Uterus (tissue), 4 donors: ENCODE measurements around the gene GPRIN3. TPM values are rescaled to one million over a fixed set of nuclear protein-coding genes. Genes with fewer than 3 reads are reported as not detected.

Experiments
- DNase-seq, 2 donors: peaks; one replicate each; pipeline ENCODE4 v3.0.0-alpha.2; 2019 to 2020
- H3K27ac ChIP-seq, 2 donors: fragments of 200-600 bp; sonication (generic); 1 replicate in 1 of 2; 2 replicates in 1 of 2; pipeline ENCODE4 v1.5.1; 2016 to 2018
- H3K27me3 ChIP-seq, 2 donors: fragments of 200-600 bp; sonication (generic); one replicate each; pipeline ENCODE4 v1.5.1; 2018 to 2019; ENCODE audit warnings: control low read depth in 1 of 2
- H3K36me3 ChIP-seq, 2 donors: fragments of 200-600 bp; sonication (generic); one replicate each; pipeline ENCODE4 v1.5.1; 2019; ENCODE audit warnings: control low read depth in 1 of 2
- H3K4me1 ChIP-seq, 2 donors: fragments of 200-600 bp; sonication (generic); one replicate each; pipeline ENCODE4 v1.5.1; 2018 to 2019; ENCODE audit warnings: control low read depth in 1 of 2
- H3K4me3 ChIP-seq, 2 donors: fragments of 200-600 bp; sonication (generic); 1 replicate in 1 of 2; 2 replicates in 1 of 2; pipeline ENCODE4 v1.5.1; 2018 to 2019; ENCODE audit warnings: mild to moderate bottlenecking in 1 of 2
- H3K9me3 ChIP-seq, 2 donors: fragments of 200-600 bp; sonication (generic); one replicate each; pipeline ENCODE4 v1.5.1; 2019; ENCODE audit warnings: control low read depth in 1 of 2
- POLR2A ChIP-seq, 2 donors: fragments of 450-650 bp; IDR thresholded peaks; one replicate each; pipeline ENCODE4 v1.6.1; 2016; ENCODE audit warnings: antibody characterized with exemption in 2 of 2, mild to moderate bottlenecking in 1 of 2, moderate library complexity in 1 of 2
- intact Hi-C: fragments of 100-400 bp; cut with DNase I; formaldehyde crosslinking; loops from one replicate; pipeline ENCODE4 v1.15.1; 2023; ENCODE audit warnings: low total_unique reads
- total RNA-seq, 4 donors: library from RNA; depleted of rRNA in 3 of 4; stranded (reverse); fragments of >200 nt in 3 of 4; gene quantifications; one replicate each; pipeline versions ENCODE4 v1.1.0 to v1.2.4, GENCODE V29; 2014 to 2023
- TF ChIP-seq, protein P1 (sequence below), 4 experiments: fragments of 200-600 bp in 2 of 4; fragments of 450-650 bp in 2 of 4; sonication (generic) in 2 of 4; IDR thresholded peaks; one replicate each; pipeline ENCODE4 v1.5.1; 2016 to 2019; ENCODE audit warnings: antibody characterized with exemption in 4 of 4, mild to moderate bottlenecking in 2 of 4, moderate library complexity in 1 of 4
- donor health status: DM: yes; HTN: yes; CAD: no.

Gene GPRIN3
- total RNA-seq, 4 donors from 2014 or later = 1.2 to 9.7 (median 3.2) TPM

DNA sequence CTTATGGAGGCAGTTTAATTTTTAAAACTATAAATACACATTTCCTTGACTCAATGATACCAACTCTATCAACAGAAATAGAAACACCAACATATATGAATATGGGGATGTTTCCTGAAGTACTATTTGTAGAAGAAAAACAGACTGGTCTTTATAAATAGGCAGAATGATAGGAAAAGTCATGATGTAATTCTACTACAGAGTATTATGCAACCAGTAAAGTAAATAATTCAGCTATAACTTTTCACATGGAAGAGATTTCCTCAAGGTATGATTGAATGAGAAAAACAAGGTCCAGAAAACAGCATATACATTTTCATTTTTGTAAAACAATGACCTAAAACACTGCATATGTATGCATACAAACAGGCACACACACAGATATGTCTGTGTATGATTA, 56.2 kb downstream of the GPRIN3 start:
- intact Hi-C loops = no loop called here

DNA sequence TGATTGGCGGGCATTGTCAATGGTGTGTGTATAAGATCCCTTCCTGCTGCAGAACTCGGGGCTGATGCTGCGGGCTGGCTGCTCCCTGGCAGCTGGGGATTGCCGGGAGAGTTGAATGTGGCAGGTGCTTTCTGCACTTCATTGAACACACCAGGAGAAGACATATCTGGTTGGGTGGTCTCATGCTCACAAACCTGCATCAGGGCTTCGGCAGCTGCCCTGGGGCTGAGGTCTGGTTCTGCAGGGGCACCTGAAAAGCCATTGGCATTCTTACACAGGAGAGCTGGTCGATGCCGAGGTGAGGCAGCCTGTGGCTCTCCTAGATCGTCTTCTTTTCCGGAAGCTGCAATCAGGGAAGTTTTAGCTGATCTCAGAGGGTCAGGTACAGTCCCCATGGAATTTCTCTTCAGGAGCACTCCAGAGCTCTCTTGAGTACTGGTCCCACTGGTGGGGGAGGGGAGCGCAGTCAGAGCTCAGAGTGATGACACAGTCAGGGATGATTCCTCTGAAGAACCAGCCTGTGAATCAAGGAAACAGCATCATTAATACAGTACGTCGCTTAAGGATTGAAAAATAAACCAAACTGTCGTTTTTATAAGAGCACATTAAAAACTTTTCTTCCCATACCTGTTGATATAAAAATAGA, 57.8 kb downstream of the GPRIN3 start:
- Histone ChIP-seq H3K4me1 (no peaks in the 10 kb centered on the region), H3K36me3 (no peaks in the 10 kb centered on the region), H3K27me3 (no peaks in the 10 kb centered on the region), H3K27ac (no peak overlapping the region), H3K9me3 (no peaks in the 10 kb centered on the region), H3K4me3 (no peak overlapping the region)
- DNase-seq = no peak
- intact Hi-C loops = no loop called here
- TF ChIP-seq, protein P1, sequence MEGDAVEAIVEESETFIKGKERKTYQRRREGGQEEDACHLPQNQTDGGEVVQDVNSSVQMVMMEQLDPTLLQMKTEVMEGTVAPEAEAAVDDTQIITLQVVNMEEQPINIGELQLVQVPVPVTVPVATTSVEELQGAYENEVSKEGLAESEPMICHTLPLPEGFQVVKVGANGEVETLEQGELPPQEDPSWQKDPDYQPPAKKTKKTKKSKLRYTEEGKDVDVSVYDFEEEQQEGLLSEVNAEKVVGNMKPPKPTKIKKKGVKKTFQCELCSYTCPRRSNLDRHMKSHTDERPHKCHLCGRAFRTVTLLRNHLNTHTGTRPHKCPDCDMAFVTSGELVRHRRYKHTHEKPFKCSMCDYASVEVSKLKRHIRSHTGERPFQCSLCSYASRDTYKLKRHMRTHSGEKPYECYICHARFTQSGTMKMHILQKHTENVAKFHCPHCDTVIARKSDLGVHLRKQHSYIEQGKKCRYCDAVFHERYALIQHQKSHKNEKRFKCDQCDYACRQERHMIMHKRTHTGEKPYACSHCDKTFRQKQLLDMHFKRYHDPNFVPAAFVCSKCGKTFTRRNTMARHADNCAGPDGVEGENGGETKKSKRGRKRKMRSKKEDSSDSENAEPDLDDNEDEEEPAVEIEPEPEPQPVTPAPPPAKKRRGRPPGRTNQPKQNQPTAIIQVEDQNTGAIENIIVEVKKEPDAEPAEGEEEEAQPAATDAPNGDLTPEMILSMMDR (IDR thresholded peaks at IDR 0.05) = no peak
- TF ChIP-seq POLR2A (IDR thresholded peaks at IDR 0.05) = no peak

More for the DNA sequence above, 56.2 kb downstream of the GPRIN3 start:
- Histone ChIP-seq H3K4me1 (no peaks in the 10 kb centered on the region), H3K9me3 (no peaks in the 10 kb centered on the region), H3K27me3 (no peaks in the 10 kb centered on the region), H3K4me3 (no peak overlapping the region), H3K36me3 (no peaks in the 10 kb centered on the region), H3K27ac (no peak overlapping the region)
- TF ChIP-seq, protein P1 (IDR thresholded peaks at IDR 0.05) = no peak
- no peak for TF ChIP-seq POLR2A (IDR thresholded peaks at IDR 0.05)
- no peak for DNase-seq

DNA sequence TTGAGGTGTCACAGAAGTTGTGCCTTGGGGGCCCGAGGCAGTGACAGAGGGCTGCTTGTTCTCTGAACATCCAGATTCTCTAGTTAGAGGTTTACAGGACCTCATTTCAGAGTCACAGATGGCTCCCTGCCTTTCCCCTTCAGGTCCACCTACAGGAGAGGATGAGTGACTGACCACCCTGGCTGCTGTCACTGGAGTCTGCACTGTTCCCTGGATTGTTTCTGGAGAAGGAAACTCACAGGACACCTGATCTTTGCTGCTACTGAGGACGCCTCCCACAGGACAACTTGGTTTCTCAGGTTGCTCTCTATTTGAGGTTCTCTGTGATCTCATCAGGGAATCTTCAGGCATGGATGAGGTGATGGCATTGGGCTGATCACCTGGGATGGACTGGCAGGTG, 58.3 kb downstream of the GPRIN3 start:
- Histone ChIP-seq H3K36me3 (no peaks in the 10 kb centered on the region), H3K9me3 (no peaks in the 10 kb centered on the region), H3K4me1 (no peaks in the 10 kb centered on the region), H3K4me3 (no peak overlapping the region), H3K27me3 (no peaks in the 10 kb centered on the region), H3K27ac (no peak overlapping the region)
- no peak for DNase-seq
- TF ChIP-seq, protein P1 (IDR thresholded peaks at IDR 0.05) = no peak
- TF ChIP-seq POLR2A (IDR thresholded peaks at IDR 0.05) = no peak
- intact Hi-C loops = no loop called here

DNA sequence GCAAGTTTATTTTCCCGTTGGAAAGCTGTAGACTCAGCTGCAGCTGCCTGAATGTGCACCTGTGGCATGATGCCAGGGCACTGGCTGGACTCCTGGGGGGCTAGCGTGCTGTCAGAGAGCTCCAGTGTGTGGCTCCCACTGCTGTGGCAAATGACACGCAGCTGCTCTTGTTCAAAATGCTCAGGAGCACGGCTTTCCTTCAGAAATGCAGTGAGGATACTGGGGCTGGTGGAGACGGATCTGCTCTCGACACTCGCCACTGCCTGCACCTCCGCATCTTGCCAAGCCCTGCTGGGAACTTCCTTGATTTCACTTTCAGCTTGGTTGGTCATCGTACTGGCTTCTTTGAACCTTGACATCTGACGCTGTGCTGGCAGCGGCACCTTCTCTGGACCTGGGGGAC, 58.7 kb downstream of the GPRIN3 start:
- Histone ChIP-seq H3K27ac (no peak overlapping the region), H3K4me3 (no peak overlapping the region), H3K9me3 (no peaks in the 10 kb centered on the region), H3K4me1 (no peaks in the 10 kb centered on the region), H3K36me3 (no peaks in the 10 kb centered on the region), H3K27me3 (no peaks in the 10 kb centered on the region)
- intact Hi-C loops = no loop called here
- TF ChIP-seq POLR2A (IDR thresholded peaks at IDR 0.05) = no peak
- TF ChIP-seq, protein P1 (IDR thresholded peaks at IDR 0.05) = no peak
- DNase-seq = no peak

DNA sequence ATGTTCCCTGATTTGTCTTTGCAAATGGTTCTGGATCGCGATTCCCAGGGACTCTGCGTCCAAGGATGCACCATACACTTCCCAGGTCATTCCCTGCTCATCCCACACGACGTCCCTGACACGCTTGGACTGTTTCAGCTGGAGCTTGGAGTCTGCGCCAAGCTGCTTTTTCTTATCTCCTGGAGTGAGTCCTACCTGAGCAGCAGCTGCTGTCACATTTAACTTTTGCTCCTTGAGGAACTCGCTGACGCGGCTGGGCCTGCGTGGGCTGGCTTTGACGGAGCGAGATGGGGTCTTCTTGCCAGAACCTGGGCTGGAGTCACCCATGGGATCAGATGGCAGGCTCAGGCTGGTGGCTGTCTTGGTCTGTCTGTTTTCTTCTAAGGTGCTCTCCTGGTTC, 59.6 kb downstream of the GPRIN3 start:
- Histone ChIP-seq H3K27ac (no peak overlapping the region), H3K27me3 (no peaks in the 10 kb centered on the region), H3K36me3 (no peaks in the 10 kb centered on the region), H3K4me3 (no peak overlapping the region), H3K4me1 (no peaks in the 10 kb centered on the region), H3K9me3 (no peaks in the 10 kb centered on the region)
- no peak for DNase-seq
- no peak for TF ChIP-seq POLR2A (IDR thresholded peaks at IDR 0.05)
- intact Hi-C loops = no loop called here

DNA sequence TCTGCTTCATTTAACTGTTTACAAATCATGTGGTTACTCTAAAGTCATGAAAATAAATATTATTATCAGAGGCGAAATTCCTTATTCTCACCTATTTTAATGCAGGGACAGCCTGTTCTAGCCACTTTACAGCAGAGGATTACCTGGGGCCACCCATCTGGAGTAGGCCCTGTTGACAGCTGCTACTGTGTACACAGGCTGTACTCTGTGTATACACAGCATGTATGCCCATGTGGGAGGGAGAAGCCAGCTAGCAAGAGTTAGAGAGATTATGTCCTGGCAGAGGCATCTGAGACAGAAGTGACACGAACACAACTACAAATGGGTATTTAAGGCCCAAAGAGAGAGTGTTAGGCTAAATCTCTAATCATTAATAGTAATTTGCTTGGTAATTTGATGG, 62.1 kb downstream of the GPRIN3 start:
- intact Hi-C loops = no loop called here
- Histone ChIP-seq H3K27ac (no peak overlapping the region), H3K4me3 (no peak overlapping the region), H3K27me3 (no peaks in the 10 kb centered on the region), H3K36me3 (no peaks in the 10 kb centered on the region), H3K9me3 (no peaks in the 10 kb centered on the region), H3K4me1 (no peaks in the 10 kb centered on the region)
- no peak for DNase-seq
- TF ChIP-seq, protein P1 (IDR thresholded peaks at IDR 0.05) = no peak
- no peak for TF ChIP-seq POLR2A (IDR thresholded peaks at IDR 0.05)
